H1 (cell line): Measurements from ENCODE around the gene DOK6. TPM values are rescaled to one million over a fixed set of nuclear protein-coding genes. Genes with fewer than 3 reads are reported as not detected.

Experiments
- CTCF ChIA-PET: fragments of 300-600 bp; sonication (Branson Sonifier 250); formaldehyde crosslinking; loops from one replicate; lab custom pipeline; 2021; ENCODE audit not compliant: partially characterized antibody; lab: Charles Lee
- POLR2A ChIA-PET: fragments of 300-600 bp; sonication (Branson Sonifier 250); formaldehyde crosslinking; loops from one replicate; lab custom pipeline; 2021; ENCODE audit warnings: inconsistent platforms; ENCODE audit not compliant: partially characterized antibody; lab: Charles Lee
- DNase-seq, 2 experiments: peaks; one replicate each; pipeline versions ENCODE4 v3.0.0 to v3.0.0-alpha.2; 2010 to 2022; ENCODE audit warnings: low spot score in 2 of 2, low read depth in 1 of 2, mixed read lengths in 1 of 2
- FAIRE-seq: peaks from 2 replicates; lab custom pipeline; 2011; peaks lifted over from hg19 to GRCh38; lab: Jason Lieb, UNC
- H2AFZ ChIP-seq: 2 replicates; pipeline ENCODE4 v1.8.1; 2012; ENCODE audit warnings: low read length, inconsistent platforms
- H2AK5ac ChIP-seq: 2 replicates; pipeline ENCODE4 v1.6.1; 2013; ENCODE audit warnings: low read depth, low read length
- H2BK120ac ChIP-seq: replicated peaks from 2 replicates; pipeline ENCODE3; 2013; ENCODE audit warnings: low read depth, low read length, inconsistent platforms
- H2BK12ac ChIP-seq: 2 replicates; pipeline ENCODE4 v1.6.1; 2013; ENCODE audit warnings: low read depth, low read length
- H2BK15ac ChIP-seq: 2 replicates; pipeline ENCODE4 v1.6.1; 2013; ENCODE audit warnings: low read length
- H2BK20ac ChIP-seq: 2 replicates; pipeline ENCODE4 v1.6.1; 2013; ENCODE audit warnings: low read length
- H2BK5ac ChIP-seq: 2 replicates; pipeline ENCODE4 v1.6.1; 2013; ENCODE audit warnings: low read depth, low read length
- H3K14ac ChIP-seq: 2 replicates; pipeline ENCODE4 v1.6.1; 2013; ENCODE audit warnings: inconsistent platforms; ENCODE audit not compliant: insufficient read length
- H3K18ac ChIP-seq: 2 replicates; pipeline ENCODE4 v1.6.1; 2013; ENCODE audit warnings: low read length; ENCODE audit errors: extremely low read depth
- H3K23ac ChIP-seq: 2 replicates; pipeline ENCODE4 v1.6.1; 2013; ENCODE audit warnings: inconsistent platforms; ENCODE audit not compliant: insufficient read length
- H3K23me2 ChIP-seq: 2 replicates; pipeline ENCODE4 v1.6.1; 2013; ENCODE audit warnings: low read depth, low read length
- H3K27ac ChIP-seq: 2 replicates; pipeline ENCODE4 v1.6.1; 2011; ENCODE audit warnings: low read depth, low read length, inconsistent platforms
- H3K27me3 ChIP-seq, 4 experiments: replicated peaks in 1 of 4; 1 replicate in 1 of 4; 2 replicates in 3 of 4; pipeline versions ENCODE4 v1.6.1 to v1.8.1; 2011 to 2013; ENCODE audit warnings: low read length in 3 of 4, mild to moderate bottlenecking in 3 of 4, inconsistent platforms in 2 of 4, mixed read lengths in 2 of 4, moderate library complexity in 1 of 4; ENCODE audit not compliant: control insufficient read depth in 3 of 4, insufficient read depth in 3 of 4; ENCODE audit errors: extremely low read depth in 1 of 4
- H3K36me3 ChIP-seq, 4 experiments: 2 replicates each; pipeline versions ENCODE4 v1.6.1 to v1.8.1; 2011 to 2013; ENCODE audit warnings: mild to moderate bottlenecking in 4 of 4, low read length in 3 of 4, moderate library complexity in 2 of 4, control low read depth in 1 of 4, inconsistent platforms in 1 of 4; ENCODE audit not compliant: insufficient read depth in 4 of 4, control insufficient read depth in 2 of 4
- H3K4ac ChIP-seq: replicated peaks from 2 replicates; pipeline ENCODE3; 2013; ENCODE audit warnings: low read length, low read depth, mixed read lengths, inconsistent platforms; ENCODE audit not compliant: insufficient read length
- H3K4me1 ChIP-seq, 4 experiments: replicated peaks in 1 of 4; 1 replicate in 1 of 4; 2 replicates in 3 of 4; pipeline versions ENCODE4 v1.6.1 to v1.8.1; 2011 to 2013; ENCODE audit warnings: low read length in 3 of 4, inconsistent platforms in 2 of 4, mixed read lengths in 1 of 4; ENCODE audit not compliant: insufficient read depth in 4 of 4, control insufficient read depth in 3 of 4
- H3K4me2 ChIP-seq, 2 experiments: 2 replicates each; pipeline versions ENCODE4 v1.6.1 to v1.8.1; 2011 to 2013; ENCODE audit warnings: low read depth in 2 of 2, low read length in 2 of 2, control low read depth in 1 of 2, inconsistent platforms in 1 of 2, mild to moderate bottlenecking in 1 of 2; ENCODE audit not compliant: insufficient read depth in 1 of 2
- H3K4me3 ChIP-seq, 4 experiments: fragments of 200-600, 300-600 bp in 1 of 4; sonication (generic), shearing (Covaris generic), sonication (Bioruptor Twin) in 1 of 4; 2 replicates each; pipeline versions ENCODE4 v1.5.1 to v1.8.1; 2011 to 2016; ENCODE audit warnings: low read length in 4 of 4, low read depth in 3 of 4, control low read depth in 2 of 4, inconsistent platforms in 2 of 4, mild to moderate bottlenecking in 2 of 4, mixed read lengths in 1 of 4, moderate library complexity in 1 of 4; ENCODE audit not compliant: insufficient read depth in 2 of 4; ENCODE audit errors: extremely low read depth in 1 of 4
- H3K56ac ChIP-seq: replicated peaks from 2 replicates; pipeline ENCODE3; 2013; ENCODE audit warnings: low read depth, mild to moderate bottlenecking, mixed read lengths, low read length, inconsistent platforms; ENCODE audit not compliant: insufficient read length
- H3K79me1 ChIP-seq: 2 replicates; pipeline ENCODE4 v1.6.1; 2013; ENCODE audit warnings: low read depth, low read length, control low read depth
- H3K79me2 ChIP-seq, 2 experiments: 2 replicates each; pipeline versions ENCODE4 v1.6.1 to v1.8.1; 2012 to 2013; ENCODE audit warnings: low read length in 2 of 2, mild to moderate bottlenecking in 2 of 2, inconsistent platforms in 1 of 2; ENCODE audit not compliant: insufficient read depth in 2 of 2, control insufficient read depth in 1 of 2
- H3K9ac ChIP-seq, 4 experiments: replicated peaks in 1 of 4; 1 replicate in 1 of 4; 2 replicates in 3 of 4; pipeline versions ENCODE4 v1.6.1 to v1.8.1; 2011 to 2013; ENCODE audit warnings: low read depth in 3 of 4, low read length in 3 of 4, control low read depth in 2 of 4, mild to moderate bottlenecking in 2 of 4, moderate library complexity in 2 of 4, inconsistent platforms in 1 of 4; ENCODE audit errors: extremely low read depth in 1 of 4
- H3K9me3 ChIP-seq, 2 experiments: 2 replicates each; pipeline versions ENCODE4 v1.6.1 to v1.8.1; 2012 to 2013; ENCODE audit warnings: mild to moderate bottlenecking in 2 of 2, moderate library complexity in 2 of 2, control low read depth in 1 of 2, inconsistent platforms in 1 of 2, low read depth in 1 of 2, low read length in 1 of 2, mixed read lengths in 1 of 2; ENCODE audit not compliant: insufficient read depth in 2 of 2
- H4K20me1 ChIP-seq, 2 experiments: replicated peaks in 1 of 2; 2 replicates each; pipeline versions ENCODE3 to v1.8.1; 2011 to 2013; ENCODE audit warnings: inconsistent platforms in 2 of 2, low read length in 2 of 2, mild to moderate bottlenecking in 1 of 2; ENCODE audit not compliant: insufficient read depth in 2 of 2, control insufficient read depth in 1 of 2
- H4K5ac ChIP-seq: 2 replicates; pipeline ENCODE4 v1.6.1; 2013; ENCODE audit warnings: low read length, low read depth, mixed read lengths, inconsistent platforms; ENCODE audit not compliant: insufficient read length
- H4K8ac ChIP-seq: 2 replicates; pipeline ENCODE4 v1.8.0; 2013; ENCODE audit warnings: mild to moderate bottlenecking, moderate library complexity, low read length, inconsistent platforms; ENCODE audit not compliant: insufficient read depth; ENCODE audit errors: extremely low read depth
- H4K91ac ChIP-seq: replicated peaks from 2 replicates; pipeline ENCODE3; 2013; ENCODE audit warnings: low read length, mixed read lengths, inconsistent platforms; ENCODE audit not compliant: insufficient read length
- ASH2L ChIP-seq: fragments of 200-600, 300-600 bp; sonication (generic); IDR thresholded peaks from one replicate; pipeline ENCODE4 v1.7.1; 2017; ENCODE audit warnings: low read length
- BCL11A ChIP-seq, 2 experiments: IDR thresholded peaks; one replicate each; pipeline ENCODE4 v1.6.1; 2011; ENCODE audit warnings: low read depth in 2 of 2, low read length in 2 of 2, mild to moderate bottlenecking in 2 of 2
- CREB1 ChIP-seq: IDR thresholded peaks from 2 replicates; pipeline ENCODE4 v1.6.1; 2012; ENCODE audit warnings: inconsistent platforms
- GABPA ChIP-seq: IDR thresholded peaks from 2 replicates; pipeline ENCODE4 v1.6.1; 2011; ENCODE audit warnings: mild to moderate bottlenecking, low read length, moderate library complexity, borderline replicate concordance; ENCODE audit not compliant: insufficient read depth
- HDAC6 ChIP-seq: IDR thresholded peaks from one replicate; pipeline ENCODE4 v1.7.1; 2012; ENCODE audit warnings: low read depth, mild to moderate bottlenecking, inconsistent platforms, low read length, moderate library complexity
- POLR2AphosphoS5 ChIP-seq: IDR thresholded peaks from 2 replicates; pipeline ENCODE4 v1.6.1; 2011; ENCODE audit warnings: low read depth, low read length
- SIX5 ChIP-seq: IDR thresholded peaks from 2 replicates; pipeline ENCODE4 v1.6.1; 2011; ENCODE audit warnings: mild to moderate bottlenecking, low read depth, low read length
- TEAD4 ChIP-seq: IDR thresholded peaks from 2 replicates; pipeline ENCODE4 v1.6.1; 2012; ENCODE audit warnings: low read depth, low read length, inconsistent platforms, mixed read lengths
- WGBS, 2 experiments: shearing (Covaris generic) in 1 of 2; methylation state at CpG; one replicate each; pipeline versions ENCODE4 v1.1.6 to v1.1.7; 2013 to 2015; ENCODE audit warnings: low lambda C conversion rate in 2 of 2, mixed read lengths in 2 of 2, inconsistent platforms in 1 of 2, low coverage in 1 of 2, missing lambda C conversion rate in 1 of 2; ENCODE audit not compliant: insufficient replicate concordance in 2 of 2, insufficient coverage in 1 of 2, insufficient read length in 1 of 2; ENCODE audit errors: extremely low coverage in 1 of 2, missing lambda C conversion rate in 1 of 2; 5-methylcytosine and 5-hydroxymethylcytosine counted together
- polyA plus RNA-seq, 7 experiments: library from polyadenylated mRNA; depleted of rRNA in 3 of 7; stranded (reverse) in 5 of 7; unstranded in 2 of 7; fragments of >200 nt in 5 of 7; fragments of 200-250 nt in 2 of 7; gene quantifications; 1 replicate in 5 of 7; 2 replicates in 1 of 7; 4 replicates in 1 of 7; pipeline versions ENCODE4 v1.2.1 to v1.2.3, GENCODE V29; 2011 to 2013; ENCODE audit warnings: missing spikeins in 2 of 7, mixed read lengths in 2 of 7
- total RNA-seq: library from RNA; stranded (reverse); fragmentation: NEBNext Ultra II Directional; extraction: Animal tissue kit (Norgen Biotek cat#: 25700); gene quantifications from 2 replicates; pipeline ENCODE4 v1.2.1, GENCODE V29; 2021
- TF ChIP-seq, protein P1 (sequence below): IDR thresholded peaks from 2 replicates; pipeline ENCODE4 v1.6.1; 2012; ENCODE audit warnings: inconsistent platforms

DOK6 gene
- total and polyA plus RNA-seq, 2 of the 8 experiments (the other 6 are each of a cell fraction or from before 2014, with no cell fraction given), result 0.33 to 0.50 TPM

DNA sequence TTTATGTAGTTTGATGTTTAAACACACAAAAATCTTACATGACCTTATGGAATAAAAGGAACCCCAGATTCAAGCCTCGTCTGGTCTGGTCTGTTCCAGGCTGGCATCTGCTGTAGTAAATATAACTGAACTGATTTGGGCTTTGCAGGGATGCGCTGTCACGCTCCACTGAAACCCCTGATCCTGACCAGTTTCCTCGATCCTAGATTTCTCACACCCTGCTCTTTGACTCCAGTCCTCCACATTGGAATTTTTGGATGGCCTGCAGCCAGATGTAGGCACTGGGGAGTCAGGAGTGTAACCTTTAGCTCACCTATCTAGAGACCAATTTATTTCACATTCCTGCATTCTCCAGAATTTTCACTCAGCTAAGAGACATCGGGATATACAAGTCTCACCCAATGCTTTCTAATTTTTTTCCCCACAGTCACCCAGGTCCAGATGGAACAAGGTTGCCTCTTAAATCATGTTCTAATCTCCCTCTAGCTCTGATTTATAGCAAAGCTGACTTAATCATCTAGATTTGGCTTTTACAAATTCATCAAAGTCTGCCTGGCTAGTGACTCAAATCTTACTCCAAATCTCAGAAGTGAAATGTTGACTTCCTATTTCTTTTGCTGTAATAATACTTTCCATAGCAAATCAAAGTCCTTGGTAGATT lies 327.4 kb downstream of the DOK6 start:
- H2BK120ac ChIP-seq, result no peak overlapping the region
- H4K5ac ChIP-seq, result no peak overlapping the region
- no peak overlapping the region for H3K4ac ChIP-seq
- H3K9me3 ChIP-seq, result no peaks in the 10 kb centered on the region
- H3K9ac ChIP-seq, result no peak overlapping the region
- H3K14ac ChIP-seq, result no peak overlapping the region
- H3K27ac ChIP-seq, result no peak overlapping the region
- H2BK15ac ChIP-seq, result no peak overlapping the region
- FAIRE-seq, result no peak
- no peak overlapping the region for H4K91ac ChIP-seq
- H3K4me2 ChIP-seq, result no peak overlapping the region
- H3K56ac ChIP-seq, result no peak overlapping the region
- POLR2A ChIA-PET, result no interaction called here
- 94% methylated on average over 5 of the region's 5 CpGs; no CpG with 5 or more reads in 1 of the 2 experiments for WGBS, 2 experiments
- H2AFZ ChIP-seq, result no peak overlapping the region
- TF ChIP-seq GABPA, result no peak
- no peak for TF ChIP-seq CREB1
- TF ChIP-seq BCL11A (IDR thresholded peaks at IDR 0.05; ENCODE audit: low read depth in 2 of 2, low read length in 2 of 2), result no peak
- no peak for TF ChIP-seq POLR2AphosphoS5
- TF ChIP-seq SIX5, result no peak
- no peak for TF ChIP-seq HDAC6
- TF ChIP-seq TEAD4, result no peak
- TF ChIP-seq, protein P1, sequence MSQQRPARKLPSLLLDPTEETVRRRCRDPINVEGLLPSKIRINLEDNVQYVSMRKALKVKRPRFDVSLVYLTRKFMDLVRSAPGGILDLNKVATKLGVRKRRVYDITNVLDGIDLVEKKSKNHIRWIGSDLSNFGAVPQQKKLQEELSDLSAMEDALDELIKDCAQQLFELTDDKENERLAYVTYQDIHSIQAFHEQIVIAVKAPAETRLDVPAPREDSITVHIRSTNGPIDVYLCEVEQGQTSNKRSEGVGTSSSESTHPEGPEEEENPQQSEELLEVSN, result no peak
- TF ChIP-seq ASH2L, result no peak
- no peak overlapping the region for H2AK5ac ChIP-seq
- H3K27me3 ChIP-seq, result no peaks in the 10 kb centered on the region
- no peak overlapping the region for H3K23ac ChIP-seq
- no peak overlapping the region for H2BK20ac ChIP-seq
- H3K79me1 ChIP-seq, result no peaks in the 10 kb centered on the region
- no peaks in the 10 kb centered on the region for H3K36me3 ChIP-seq
- no peak overlapping the region for H4K8ac ChIP-seq
- H3K4me3 ChIP-seq, result no peak overlapping the region
- CTCF ChIA-PET, result interaction anchor here (1.1 kb wide), 1 partner anchor 10 kb away, joined by 3 read pairs; no protein-coding TSS in a partner anchor
- no peaks in the 10 kb centered on the region for H4K20me1 ChIP-seq
- H3K4me1 ChIP-seq, result peaks cover 0 to 3% (median 0%) of the 10 kb centered on the region in 4 experiments; a peak in 1 of 7 replicates
- no peak overlapping the region for H3K18ac ChIP-seq
- no peak overlapping the region for H2BK5ac ChIP-seq
- no peak for DNase-seq
- no peak overlapping the region for H2BK12ac ChIP-seq
- no peaks in the 10 kb centered on the region for H3K23me2 ChIP-seq
- H3K79me2 ChIP-seq, result no peaks in the 10 kb centered on the region
